Panc1 (cell line): ENCODE measurements around the gene BRD2.

ENCODE experiments used
- CTCF ChIP-seq: fragments of 450-650 bp; IDR thresholded peaks from 2 replicates; pipeline ENCODE4 v1.5.1; 2017; ENCODE audit warnings: mild to moderate bottlenecking
- REST ChIP-seq, 2 experiments: IDR thresholded peaks; 2 replicates each; pipeline ENCODE4 v1.6.1; 2011 to 2012; ENCODE audit warnings: low read depth in 2 of 2, control low read depth in 1 of 2, low read length in 1 of 2, mild to moderate bottlenecking in 1 of 2, moderate library complexity in 1 of 2; ENCODE audit not compliant: insufficient read depth in 1 of 2

GRCh38 chr6:32989368-32989767, 21.0 kb downstream of the BRD2 start:
- TF ChIP-seq CTCF (no peak), REST (IDR thresholded peaks at IDR 0.05; ENCODE audit: insufficient read depth in 1 of 2, low read depth in 2 of 2, low read length in 1 of 2) (no peak)
